A549 (cell line): Measurements from ENCODE around the gene MCAT. TPM values are rescaled to one million over a fixed set of nuclear protein-coding genes. Genes with fewer than 3 reads are reported as not detected.

ENCODE experiments used
- ATAC-seq, 2 experiments: fragments of 200-7000 bp in 1 of 2; fragments of >200 bp in 1 of 2; cut with Nextera tagmentation in 1 of 2; cut with Tn5 transposase in 1 of 2; 3 replicates each; pipeline versions ENCODE4 v1.8.0 to v1.9.1; 2018 to 2020; ENCODE audit warnings: mild to moderate bottlenecking in 1 of 2, moderate library complexity in 1 of 2
- CTCF ChIA-PET: fragments of 300-600 bp; sonication (Branson Sonifier 250); formaldehyde crosslinking; extraction: SDS; loops from one replicate; lab custom pipeline; 2021; ENCODE audit warnings: antibody characterized with exemption, inconsistent platforms; lab: Yijun Ruan, JAX
- POLR2A ChIA-PET: fragments of 350-600 bp; formaldehyde crosslinking; extraction: SDS; loops from one replicate; lab custom pipeline; 2021; ENCODE audit warnings: antibody characterized with exemption, inconsistent platforms; lab: Yijun Ruan, JAX
- DNase-seq, 2 experiments: peaks; one replicate each; pipeline versions ENCODE4 v3.0.0 to v3.0.0-alpha.2; 2011 to 2016; ENCODE audit warnings: low read depth in 1 of 2, low spot score in 1 of 2
- FAIRE-seq: peaks from 2 replicates; lab custom pipeline; 2011; peaks lifted over from hg19 to GRCh38; lab: Jason Lieb, UNC
- H3K27ac ChIP-seq, 2 experiments: fragments of >200 bp; sonication (Bioruptor Twin); formaldehyde crosslinking; 3 replicates each; pipeline ENCODE4 v1.5.1; 2016 to 2017
- H3K4me1 ChIP-seq: fragments of >200 bp; sonication (Bioruptor Twin); formaldehyde crosslinking; 3 replicates; pipeline ENCODE4 v1.6.1; 2016
- H3K4me2 ChIP-seq: fragments of >200 bp; sonication (Bioruptor Twin); formaldehyde crosslinking; 3 replicates; pipeline ENCODE4 v1.6.1; 2016
- H3K4me3 ChIP-seq: fragments of >200 bp; sonication (Bioruptor Twin); formaldehyde crosslinking; 3 replicates; pipeline ENCODE4 v1.5.1; 2016
- H3K9me3 ChIP-seq: fragments of >200 bp; sonication (Bioruptor Twin); formaldehyde crosslinking; 3 replicates; pipeline ENCODE4 v1.6.1; 2016
- CHD2 ChIP-seq: fragments of 150-350 bp; IDR thresholded peaks from 2 replicates; pipeline ENCODE4 v1.6.1; 2014; ENCODE audit warnings: low read length; ENCODE audit not compliant: partially characterized antibody
- CTCF ChIP-seq: fragments of >200 bp; sonication (Bioruptor Twin); formaldehyde crosslinking; IDR thresholded peaks from 3 replicates; pipeline ENCODE4 v1.5.1; 2016
- EHF ChIP-seq: fragments of 250-450 bp; sonication (Bioruptor Pico); IDR thresholded peaks from 2 replicates; pipeline ENCODE4 v1.5.0; 2020; ENCODE audit warnings: mild to moderate bottlenecking
- EHMT2 ChIP-seq: fragments of 200-600 bp; sonication (generic); IDR thresholded peaks from 2 replicates; pipeline ENCODE4 v1.6.1; 2016; ENCODE audit warnings: antibody characterized with exemption, low read depth, mild to moderate bottlenecking, moderate library complexity
- ELK1 ChIP-seq: fragments of 150-350 bp; IDR thresholded peaks from 2 replicates; pipeline ENCODE4 v1.6.1; 2014; ENCODE audit warnings: low read depth, mild to moderate bottlenecking, low read length
- EP300 ChIP-seq, 2 experiments: fragments of >200 bp; sonication (Bioruptor Twin); formaldehyde crosslinking; IDR thresholded peaks; 2 replicates in 1 of 2; 3 replicates in 1 of 2; pipeline ENCODE4 v1.6.1; 2016 to 2017
- ESRRA ChIP-seq: fragments of 150-350 bp; IDR thresholded peaks from 2 replicates; pipeline ENCODE4 v1.6.1; 2014; ENCODE audit warnings: mild to moderate bottlenecking, low read length, borderline replicate concordance
- FOSL2 ChIP-seq, 2 experiments: fragments of 450-650 bp in 1 of 2; fragments of >200 bp in 1 of 2; sonication (Bioruptor Twin) in 1 of 2; formaldehyde crosslinking; IDR thresholded peaks; 2 replicates each; pipeline versions ENCODE4 v1.5.0 to v1.6.1; 2016 to 2020; ENCODE audit warnings: mild to moderate bottlenecking in 1 of 2, moderate library complexity in 1 of 2
- FOXS1 ChIP-seq: fragments of 250-450 bp; sonication (Bioruptor Pico); IDR thresholded peaks from 2 replicates; pipeline ENCODE4 v1.5.0; 2020; ENCODE audit warnings: mild to moderate bottlenecking, moderate library complexity
- HDAC2 ChIP-seq: fragments of 200-600 bp; sonication (generic); IDR thresholded peaks from 2 replicates; pipeline ENCODE4 v1.6.1; 2016
- HES2 ChIP-seq: fragments of >200 bp; sonication (Bioruptor Twin); formaldehyde crosslinking; IDR thresholded peaks from 2 replicates; pipeline ENCODE4 v1.6.1; 2016
- HOXA7 ChIP-seq: fragments of 250-450 bp; sonication (Bioruptor Pico); IDR thresholded peaks from 2 replicates; pipeline ENCODE4 v1.5.0; 2020; ENCODE audit warnings: mild to moderate bottlenecking, moderate library complexity
- HOXB13 ChIP-seq: fragments of 250-450 bp; sonication (Bioruptor Pico); IDR thresholded peaks from 2 replicates; pipeline ENCODE4 v1.5.0; 2020; ENCODE audit warnings: low read depth, mild to moderate bottlenecking, moderate library complexity
- MYC ChIP-seq: IDR thresholded peaks from 2 replicates; pipeline ENCODE4 v1.6.1; 2012; ENCODE audit warnings: mild to moderate bottlenecking, inconsistent platforms, low read length, improper control_type of control experiment, borderline replicate concordance
- NPAS2 ChIP-seq: fragments of 250-450 bp; sonication (Bioruptor Pico); IDR thresholded peaks from 2 replicates; pipeline ENCODE4 v1.8.0; 2022; ENCODE audit warnings: mild to moderate bottlenecking, moderate library complexity, borderline replicate concordance
- NR3C1 ChIP-seq: fragments of >200 bp; sonication (Bioruptor Twin); formaldehyde crosslinking; IDR thresholded peaks from 3 replicates; pipeline ENCODE4 v1.6.1; 2017
- PHF8 ChIP-seq: fragments of 200-600 bp; sonication (generic); IDR thresholded peaks from 2 replicates; pipeline ENCODE4 v1.6.1; 2016; ENCODE audit warnings: low read depth, mild to moderate bottlenecking, antibody characterized with exemption, moderate library complexity, borderline replicate concordance
- RARB ChIP-seq: fragments of 250-450 bp; sonication (Bioruptor Pico); IDR thresholded peaks from 2 replicates; pipeline ENCODE4 v1.8.0; 2021; ENCODE audit warnings: mild to moderate bottlenecking, moderate library complexity
- RFX5 ChIP-seq: fragments of 450-650 bp; IDR thresholded peaks from 2 replicates; pipeline ENCODE4 v1.7.1; 2014; ENCODE audit warnings: antibody characterized with exemption, mild to moderate bottlenecking, moderate library complexity
- RNF2 ChIP-seq: fragments of 200-600 bp; sonication (generic); IDR thresholded peaks from 2 replicates; pipeline ENCODE4 v1.6.1; 2016; ENCODE audit warnings: low read depth, mild to moderate bottlenecking, antibody characterized with exemption, moderate library complexity, borderline replicate concordance
- SREBF2 ChIP-seq: fragments of 450-650 bp; IDR thresholded peaks from 2 replicates; pipeline ENCODE4 v1.6.1; 2014; ENCODE audit warnings: mild to moderate bottlenecking, moderate library complexity
- ZSCAN20 ChIP-seq: fragments of 250-450 bp; sonication (Bioruptor Pico); IDR thresholded peaks from 2 replicates; pipeline ENCODE4 v1.8.0; 2022; ENCODE audit warnings: mild to moderate bottlenecking, moderate library complexity
- WGBS: methylation state at CpG from one replicate; pipeline ENCODE4 v1.1.6; 2017; ENCODE audit errors: missing lambda C conversion rate; 5-methylcytosine and 5-hydroxymethylcytosine counted together
- polyA plus RNA-seq, 4 experiments: library from polyadenylated mRNA; depleted of rRNA in 3 of 4; stranded (reverse); fragments of >200 nt; fragmentation: RNase III in 1 of 4; extraction: RNeasy Plus Mini Kit Qiagen cat#74134 plus additional on column Dnase treatment in 1 of 4; gene quantifications; 2 replicates in 3 of 4; 3 replicates in 1 of 4; pipeline ENCODE4 v1.2.3, GENCODE V29; 2011 to 2017
- TF ChIP-seq, protein P1 (sequence below): fragments of 200-600 bp; sonication (generic); IDR thresholded peaks from 2 replicates; pipeline ENCODE4 v1.6.1; 2016; ENCODE audit warnings: antibody characterized with exemption, mild to moderate bottlenecking, moderate library complexity
- TF ChIP-seq, protein P2 (sequence below): IDR thresholded peaks from 2 replicates; pipeline ENCODE4 v1.6.1; 2012

The MCAT gene
- polyA plus RNA-seq, 2 of the 4 experiments (the other 2 are of a cell fraction) = 11.8 to 15.5 TPM

GRCh38 chr22:43133401-43133800 is 9.8 kb downstream of the MCAT start:
- TF ChIP-seq HDAC2 = no peak
- TF ChIP-seq CHD2 = no peak
- TF ChIP-seq, protein P1, sequence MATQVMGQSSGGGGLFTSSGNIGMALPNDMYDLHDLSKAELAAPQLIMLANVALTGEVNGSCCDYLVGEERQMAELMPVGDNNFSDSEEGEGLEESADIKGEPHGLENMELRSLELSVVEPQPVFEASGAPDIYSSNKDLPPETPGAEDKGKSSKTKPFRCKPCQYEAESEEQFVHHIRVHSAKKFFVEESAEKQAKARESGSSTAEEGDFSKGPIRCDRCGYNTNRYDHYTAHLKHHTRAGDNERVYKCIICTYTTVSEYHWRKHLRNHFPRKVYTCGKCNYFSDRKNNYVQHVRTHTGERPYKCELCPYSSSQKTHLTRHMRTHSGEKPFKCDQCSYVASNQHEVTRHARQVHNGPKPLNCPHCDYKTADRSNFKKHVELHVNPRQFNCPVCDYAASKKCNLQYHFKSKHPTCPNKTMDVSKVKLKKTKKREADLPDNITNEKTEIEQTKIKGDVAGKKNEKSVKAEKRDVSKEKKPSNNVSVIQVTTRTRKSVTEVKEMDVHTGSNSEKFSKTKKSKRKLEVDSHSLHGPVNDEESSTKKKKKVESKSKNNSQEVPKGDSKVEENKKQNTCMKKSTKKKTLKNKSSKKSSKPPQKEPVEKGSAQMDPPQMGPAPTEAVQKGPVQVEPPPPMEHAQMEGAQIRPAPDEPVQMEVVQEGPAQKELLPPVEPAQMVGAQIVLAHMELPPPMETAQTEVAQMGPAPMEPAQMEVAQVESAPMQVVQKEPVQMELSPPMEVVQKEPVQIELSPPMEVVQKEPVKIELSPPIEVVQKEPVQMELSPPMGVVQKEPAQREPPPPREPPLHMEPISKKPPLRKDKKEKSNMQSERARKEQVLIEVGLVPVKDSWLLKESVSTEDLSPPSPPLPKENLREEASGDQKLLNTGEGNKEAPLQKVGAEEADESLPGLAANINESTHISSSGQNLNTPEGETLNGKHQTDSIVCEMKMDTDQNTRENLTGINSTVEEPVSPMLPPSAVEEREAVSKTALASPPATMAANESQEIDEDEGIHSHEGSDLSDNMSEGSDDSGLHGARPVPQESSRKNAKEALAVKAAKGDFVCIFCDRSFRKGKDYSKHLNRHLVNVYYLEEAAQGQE = no peak
- no peak for TF ChIP-seq RFX5
- TF ChIP-seq HOXB13 (CRISPR knock-in tag) = no peak
- no peak for TF ChIP-seq EHF (CRISPR knock-in tag)
- TF ChIP-seq ZSCAN20 = no peak
- no peak for TF ChIP-seq EHMT2
- TF ChIP-seq, all 56 proteins: peak for 0
- ChIA-PET POLR2A (no interaction called here), CTCF (interaction anchor here (0.7 to 1.2 kb wide), 2 partner anchors 15 to 24 kb away, joined by 3 read pairs; no protein-coding TSS in a partner anchor)
- DNase-seq (no peak), ATAC-seq (no peak), FAIRE-seq (no peak)
- Histone ChIP-seq H3K4me2 (no peak overlapping the region), H3K27ac (no peak overlapping the region), H3K9me3 (no peaks in the 10 kb centered on the region), H3K4me1 (no peaks in the 10 kb centered on the region), H3K4me3 (no peak overlapping the region)
- 81% methylated on average over 9 of the region's 9 CpGs for WGBS

- FAIRE-seq (no peak), DNase-seq (no peak), ATAC-seq (no peak)
- TF ChIP-seq FOXS1 (CRISPR knock-in tag) (no peak), MYC (no peak), EP300 (IDR thresholded peaks at IDR 0.05) (no peak), RNF2 (no peak), RFX5 (no peak), HOXA7 (CRISPR knock-in tag) (no peak), NR3C1 (no peak), PHF8 (no peak), SREBF2 (no peak), HES2 (no peak), CTCF (no peak), RARB (CRISPR knock-in tag) (no peak), ELK1 (no peak), FOSL2 (IDR thresholded peaks at IDR 0.05) (no peak), FOSL2 (CRISPR knock-in tag; IDR thresholded peaks at IDR 0.05) (no peak), HDAC2 (no peak), ESRRA (no peak), NPAS2 (CRISPR knock-in tag) (no peak)
- TF ChIP-seq, protein P2, sequence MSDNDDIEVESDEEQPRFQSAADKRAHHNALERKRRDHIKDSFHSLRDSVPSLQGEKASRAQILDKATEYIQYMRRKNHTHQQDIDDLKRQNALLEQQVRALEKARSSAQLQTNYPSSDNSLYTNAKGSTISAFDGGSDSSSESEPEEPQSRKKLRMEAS = no peak
- TF ChIP-seq, protein P1 = no peak
- Histone ChIP-seq H3K4me1 (peaks cover 8% of the 10 kb centered on the region), H3K9me3 (no peaks in the 10 kb centered on the region), H3K27ac (no peak overlapping the region), H3K4me2 (no peak overlapping the region), H3K4me3 (no peak overlapping the region)
- POLR2A ChIA-PET = no interaction called here
- 87% methylated on average over 14 of the region's 17 CpGs for WGBS
- CTCF ChIA-PET = interaction anchor here (1.0 kb wide), 1 partner anchor 13 kb away, joined by 3 read pairs; no protein-coding TSS in a partner anchor
Observed at GRCh38 chr22:43131773-43132501, 11.3 kb downstream of the MCAT start.
